Activated T-cell treated with anti-CD3 and anti-CD28 coated beads, Interleukin-2, amount 50 U/mL, for 48 hours (primary cell): ENCODE data around the gene GNA12.

Source experiments
- DNase-seq, 2 experiments: peaks; one replicate each; pipeline ENCODE4 v3.0.0-alpha.2; 2020

GNA12 gene, protein sequence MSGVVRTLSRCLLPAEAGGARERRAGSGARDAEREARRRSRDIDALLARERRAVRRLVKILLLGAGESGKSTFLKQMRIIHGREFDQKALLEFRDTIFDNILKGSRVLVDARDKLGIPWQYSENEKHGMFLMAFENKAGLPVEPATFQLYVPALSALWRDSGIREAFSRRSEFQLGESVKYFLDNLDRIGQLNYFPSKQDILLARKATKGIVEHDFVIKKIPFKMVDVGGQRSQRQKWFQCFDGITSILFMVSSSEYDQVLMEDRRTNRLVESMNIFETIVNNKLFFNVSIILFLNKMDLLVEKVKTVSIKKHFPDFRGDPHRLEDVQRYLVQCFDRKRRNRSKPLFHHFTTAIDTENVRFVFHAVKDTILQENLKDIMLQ

DNA sequence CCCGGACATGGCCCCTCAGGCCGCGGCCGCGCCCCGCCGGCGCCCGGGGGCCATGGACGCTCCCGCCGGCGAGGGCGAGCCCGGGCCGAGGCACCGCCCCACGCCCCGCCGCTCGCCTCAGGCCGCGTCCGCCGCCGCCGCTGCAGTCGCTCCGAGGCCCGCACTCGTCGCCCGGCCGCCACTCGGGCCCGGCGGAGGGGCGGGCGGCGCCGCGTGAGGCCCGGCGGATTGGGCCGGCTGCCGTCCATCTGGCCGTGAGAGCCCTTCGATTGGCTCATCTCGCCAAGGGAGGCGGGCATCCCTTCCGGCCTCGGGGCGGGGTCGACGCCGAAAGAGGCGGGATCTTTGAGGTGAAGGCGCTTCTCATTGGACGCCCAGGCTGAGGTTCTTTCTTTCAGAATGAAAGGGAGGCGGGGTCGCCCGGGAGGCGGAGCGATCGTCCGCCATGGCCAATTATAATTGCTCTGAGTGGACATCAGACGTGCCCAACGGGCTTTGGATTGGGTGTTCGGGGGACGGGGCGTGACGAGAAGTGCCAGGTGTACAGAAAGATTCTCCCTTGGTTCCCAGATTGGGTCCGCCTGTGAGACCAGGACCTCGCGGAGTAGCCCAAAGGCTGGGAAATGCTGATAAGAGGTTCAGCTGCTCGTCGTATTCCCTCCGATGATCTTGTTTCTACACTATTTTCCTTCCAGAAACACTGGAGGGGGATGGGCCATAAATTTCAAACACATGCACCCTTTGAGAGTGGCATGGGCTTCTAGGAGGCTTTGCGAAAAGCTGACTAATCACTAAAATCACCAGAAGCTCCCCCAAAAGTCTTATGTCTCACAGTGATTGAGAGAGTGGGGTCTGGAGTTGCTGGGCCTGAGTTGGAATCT lies at the start of gene GNA12:
Gene GNA12 (minus strand): TSS at position 156 of the 881 bp plus-strand sequence. CDS start 147 bp downstream, at position 9.
- peak; percentile 100 for DNase-seq

GRCh38 chr7:2893411-2893861 lies 49.3 kb upstream of the GNA12 start:
- DNase-seq, result peak; percentile 46 to 50

DNA sequence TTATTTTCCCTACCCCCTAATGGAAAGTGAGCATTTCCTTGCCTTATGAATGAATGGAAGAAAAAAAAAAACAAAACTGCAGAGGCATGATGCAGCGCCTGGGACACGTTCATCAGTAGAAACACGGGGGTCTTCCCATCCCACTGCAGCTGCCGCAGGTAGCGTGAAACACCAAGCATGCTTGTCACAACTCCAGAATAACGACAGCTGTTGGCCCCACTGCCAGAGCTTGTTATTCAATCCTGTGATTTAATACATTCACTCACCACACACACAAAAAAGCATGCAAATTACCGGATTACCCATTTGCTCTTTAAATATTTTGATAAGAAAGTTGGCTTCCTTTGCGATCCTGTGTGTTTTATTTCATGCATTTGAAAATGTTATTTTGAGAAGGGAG lies 48.4 kb upstream of the GNA12 start:
- DNase-seq, result no peak

DNA sequence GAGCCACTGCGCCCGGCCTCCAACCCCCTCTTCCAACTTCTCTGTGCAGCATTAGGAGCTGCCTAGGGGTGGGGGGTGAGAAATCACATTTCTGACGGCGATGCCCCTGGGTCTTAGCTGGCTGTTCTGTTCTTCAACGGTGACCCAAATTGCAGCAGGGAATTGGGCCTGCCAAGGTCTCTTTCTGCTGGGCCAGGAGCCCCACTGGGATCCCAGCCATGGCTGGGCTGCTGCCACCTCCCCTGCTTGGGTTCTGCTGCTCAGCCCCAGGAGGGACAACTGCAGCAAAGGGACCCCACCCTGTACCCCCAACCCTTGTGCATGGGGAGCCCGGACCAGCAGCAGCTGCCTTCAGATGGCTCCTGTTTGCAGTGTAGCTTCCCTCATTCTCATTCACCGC lies 43.7 kb upstream of the GNA12 start:
- DNase-seq, result no peak

GRCh38 chr7:2886900-2887299 lies 42.8 kb upstream of the GNA12 start:
- peak; percentile 61 to 65 for DNase-seq

- no peak for DNase-seq
Measured at GRCh38 chr7:2886391-2886790, 42.3 kb upstream of the GNA12 start.

- DNase-seq, result no peak
Measured at GRCh38 chr7:2884161-2884560, 40.1 kb upstream of the GNA12 start.

DNA sequence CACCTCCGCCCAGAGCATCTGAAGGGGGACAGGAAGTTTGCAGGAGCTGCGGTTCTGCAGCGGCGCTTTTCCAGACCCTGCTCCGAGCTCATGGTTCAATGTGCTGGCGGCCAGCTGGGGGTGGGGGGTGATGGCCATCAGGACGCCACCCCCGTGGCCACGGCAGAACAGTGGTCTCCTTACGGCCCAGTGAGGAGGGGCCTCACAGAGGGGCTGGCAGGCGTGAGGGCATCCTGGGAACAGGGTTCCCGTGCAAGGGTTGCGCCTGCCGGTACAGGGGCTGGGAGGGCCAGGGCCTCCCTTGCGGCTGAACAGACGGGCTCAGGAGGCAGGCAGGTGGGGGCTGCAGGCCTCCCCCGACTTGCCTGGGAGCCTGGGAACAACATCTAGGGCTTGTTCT lies 39.0 kb upstream of the GNA12 start:
- DNase-seq, result no peak

- DNase-seq, result no peak
Measured at GRCh38 chr7:2882111-2882510, 38.0 kb upstream of the GNA12 start.

GRCh38 chr7:2880874-2881533 lies 36.9 kb upstream of the GNA12 start:
- DNase-seq, result no peak

- no peak for DNase-seq
Measured at GRCh38 chr7:2880051-2880450, 35.9 kb upstream of the GNA12 start.

DNA sequence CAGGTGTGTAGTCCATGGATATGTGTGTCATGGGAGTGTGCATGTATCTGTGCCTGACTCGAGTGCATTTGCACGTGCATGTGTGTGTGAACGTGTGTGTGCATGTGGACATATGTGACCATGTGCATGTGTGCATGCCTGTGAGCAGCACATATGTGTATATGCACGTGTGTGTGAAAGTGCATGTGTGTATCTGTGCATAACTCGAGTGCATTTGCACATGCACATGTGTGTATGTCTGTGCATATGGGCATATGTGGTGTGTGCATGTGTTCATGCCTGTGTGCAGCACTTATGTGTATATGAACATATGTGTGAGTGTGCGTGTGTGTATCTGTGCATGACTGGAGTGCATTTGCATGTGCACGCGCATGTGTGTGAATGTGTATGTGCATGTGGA lies 35.2 kb upstream of the GNA12 start:
- DNase-seq, result no peak

DNA sequence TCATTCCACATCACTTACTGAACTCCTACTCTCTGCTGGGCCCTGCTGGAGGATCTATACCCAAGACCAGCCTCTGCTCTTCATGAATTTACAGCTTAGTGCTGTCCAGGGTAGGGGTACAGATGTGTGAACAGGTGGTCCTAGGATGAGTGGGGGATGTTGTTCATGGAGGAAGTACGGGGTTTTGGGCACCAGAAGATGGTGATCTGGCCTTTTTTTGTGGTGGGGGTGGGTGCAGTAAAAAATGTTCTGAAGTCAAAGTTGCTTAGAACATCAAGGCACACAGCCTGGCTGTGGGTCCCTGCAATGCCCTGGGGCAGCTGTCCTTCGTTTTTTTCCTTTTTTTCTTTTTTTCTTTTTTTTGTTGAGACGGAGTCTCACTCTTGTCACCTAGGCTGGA lies 34.2 kb upstream of the GNA12 start:
- DNase-seq, result no peak

GRCh38 chr7:2876031-2876731 lies 32.1 kb upstream of the GNA12 start:
- DNase-seq, result no peak

DNA sequence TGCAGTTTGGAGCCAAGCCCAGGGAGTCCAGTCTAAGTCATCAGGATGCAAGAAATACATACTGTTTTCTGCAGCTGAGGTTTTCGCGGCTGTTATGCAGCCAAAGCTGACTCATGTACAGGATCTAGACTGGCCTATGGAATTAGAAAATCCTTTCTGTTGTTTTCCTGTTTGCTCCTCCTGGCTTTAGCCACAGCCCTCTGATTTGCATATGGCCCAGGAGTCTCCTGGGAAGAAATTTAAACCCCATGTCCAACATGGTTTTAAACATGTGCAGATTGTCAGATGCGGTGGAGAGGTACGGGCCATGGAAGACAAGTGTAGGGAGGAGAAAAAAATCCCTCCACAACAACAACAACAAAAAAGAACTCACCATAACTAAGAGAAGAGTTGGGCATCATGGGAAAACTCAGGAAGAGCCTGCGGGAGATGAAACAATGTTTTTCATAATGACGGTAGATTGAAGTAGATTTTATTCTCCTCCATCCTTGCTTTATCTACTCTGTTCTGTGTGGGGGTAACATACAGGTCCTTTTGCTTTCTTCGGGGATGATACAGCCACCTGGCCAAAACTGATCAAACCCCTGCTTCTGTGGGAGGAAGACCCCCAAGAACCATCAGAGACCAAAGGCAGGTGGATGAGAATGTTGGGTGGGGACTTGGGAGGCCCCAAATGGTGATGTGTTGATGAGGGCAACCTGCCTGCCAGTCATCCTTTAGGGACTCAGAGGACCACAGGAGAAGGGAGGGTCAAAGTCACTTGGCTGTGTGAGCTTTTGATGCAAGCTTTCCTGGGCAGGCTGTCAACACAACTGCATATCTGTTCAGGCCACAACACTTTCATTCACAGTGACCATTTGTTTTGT lies 29.8 kb upstream of the GNA12 start:
- peak; percentile 39 to 49 for DNase-seq

GRCh38 chr7:2873146-2873545 lies 29.0 kb upstream of the GNA12 start:
- DNase-seq, result no peak

GRCh38 chr7:2872296-2872874 lies 28.3 kb upstream of the GNA12 start:
- no peak for DNase-seq

DNA sequence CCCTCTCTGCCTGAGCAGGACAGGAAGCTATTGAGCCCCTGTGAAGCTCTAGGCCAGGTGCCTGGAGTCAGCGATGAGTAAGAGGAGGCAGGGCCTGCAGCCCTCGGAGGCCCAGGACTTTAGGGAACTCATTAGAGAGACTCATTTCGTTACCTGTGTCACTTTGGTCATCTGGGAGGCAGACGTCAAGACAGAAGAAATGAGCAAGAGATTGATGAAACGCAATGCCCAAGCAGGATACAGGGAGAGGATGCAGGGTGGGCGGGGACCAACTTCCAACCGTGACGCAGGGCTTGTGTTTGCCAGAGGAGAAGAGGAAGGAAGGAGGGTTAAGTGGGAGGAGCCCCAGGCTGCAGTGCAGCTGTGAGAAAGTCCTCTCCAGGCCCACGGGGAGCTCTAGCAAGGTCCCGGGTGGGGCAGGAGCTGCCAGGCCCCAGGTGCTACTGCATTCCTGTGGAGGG lies 26.4 kb upstream of the GNA12 start:
- peak; percentile 66 to 73 for DNase-seq

DNA sequence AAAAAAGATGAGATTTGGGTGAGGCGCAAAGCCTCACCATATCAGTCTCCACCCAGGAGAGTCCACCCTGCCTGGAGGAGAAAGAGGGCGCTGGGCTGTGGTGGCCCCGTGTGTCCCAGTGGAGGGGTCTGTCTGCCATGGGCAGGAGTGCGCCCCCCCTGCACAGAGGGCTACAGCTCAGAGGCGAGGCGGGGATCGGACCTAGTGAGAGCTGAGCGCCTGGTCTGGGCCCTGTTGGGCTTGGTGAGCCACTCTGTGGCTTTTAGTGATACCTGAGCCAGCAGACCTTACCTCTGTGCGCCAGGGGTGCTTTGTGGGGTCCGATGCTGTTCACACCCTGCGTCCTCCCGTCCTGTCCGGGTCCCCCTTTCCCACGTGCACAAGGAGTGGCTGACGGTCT lies 25.9 kb upstream of the GNA12 start:
- no peak for DNase-seq

DNA sequence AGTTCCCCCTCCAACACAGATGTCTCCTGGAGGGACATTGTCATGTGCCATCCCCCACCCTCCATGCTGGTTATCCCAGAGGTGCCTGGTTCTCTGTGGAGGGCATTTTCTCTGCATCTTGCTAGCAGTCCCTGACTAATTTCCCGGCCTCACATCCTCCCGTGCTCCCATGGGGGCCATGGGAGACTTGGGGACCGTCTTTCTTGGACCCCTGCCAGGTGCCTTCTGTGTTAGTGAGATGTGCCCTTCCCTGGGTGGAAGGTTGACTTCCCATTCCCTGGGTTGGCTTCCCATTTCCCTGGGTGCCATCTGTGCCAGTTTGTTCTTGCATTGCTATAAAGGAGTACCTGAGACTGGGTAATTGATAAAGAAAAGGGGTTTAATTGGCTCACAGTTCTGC lies 22.5 kb upstream of the GNA12 start:
- no peak for DNase-seq

- peak; percentile 87 to 90 for DNase-seq
Measured at GRCh38 chr7:2864999-2865670, 21.0 kb upstream of the GNA12 start.
